HG03064 (cell line): ENCODE measurements around the gene ID3.

Experiments
- ATAC-seq: cut with Tn5 transposase; IDR thresholded peaks from one replicate; pipeline ENCODE4 v1.9.1; 2021; ENCODE audit warnings: low read depth; ENCODE audit not compliant: unreplicated experiment

The ID3 gene, protein sequence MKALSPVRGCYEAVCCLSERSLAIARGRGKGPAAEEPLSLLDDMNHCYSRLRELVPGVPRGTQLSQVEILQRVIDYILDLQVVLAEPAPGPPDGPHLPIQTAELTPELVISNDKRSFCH

DNA sequence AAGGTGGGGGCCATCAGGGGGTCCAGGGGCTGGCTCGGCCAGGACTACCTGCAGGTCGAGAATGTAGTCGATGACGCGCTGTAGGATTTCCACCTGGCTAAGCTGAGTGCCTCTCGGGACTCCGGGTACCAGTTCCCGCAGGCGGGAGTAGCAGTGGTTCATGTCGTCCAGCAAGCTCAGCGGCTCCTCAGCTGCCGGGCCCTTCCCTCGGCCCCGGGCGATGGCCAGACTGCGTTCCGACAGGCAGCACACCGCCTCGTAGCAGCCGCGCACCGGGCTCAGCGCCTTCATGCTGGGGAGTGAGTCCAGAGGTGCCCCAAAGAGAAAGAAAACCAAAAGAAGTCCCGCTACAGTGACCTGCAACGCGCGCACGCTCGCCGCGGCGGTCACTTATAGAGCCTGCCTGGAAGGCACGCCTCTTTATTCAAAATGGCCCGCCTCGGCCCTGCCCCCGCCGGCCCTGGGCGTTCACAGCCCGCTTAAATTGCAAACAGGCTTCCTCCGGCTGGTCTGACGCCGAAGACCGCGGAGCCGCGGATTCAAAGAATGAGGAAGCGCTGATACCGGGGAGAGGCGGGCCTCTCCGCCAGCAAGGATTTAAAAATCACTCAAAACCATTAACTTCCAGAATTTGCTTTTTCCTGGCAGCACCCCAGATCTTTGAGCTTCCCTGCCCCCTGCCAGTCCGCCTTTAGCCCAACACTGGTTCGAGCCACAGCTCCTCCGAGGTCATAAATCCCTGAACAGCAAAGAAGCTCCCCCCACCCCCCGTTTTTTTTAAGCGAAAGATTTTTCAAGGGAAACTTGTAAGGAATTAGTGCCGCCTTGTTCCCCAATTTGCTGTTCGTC is at the start of gene ID3:
Gene ID3 (minus strand): TSS at position 366 of the 849 bp plus-strand sequence. CDS start 75 bp downstream, at position 291.
- ATAC-seq: peak; percentile 56

DNA sequence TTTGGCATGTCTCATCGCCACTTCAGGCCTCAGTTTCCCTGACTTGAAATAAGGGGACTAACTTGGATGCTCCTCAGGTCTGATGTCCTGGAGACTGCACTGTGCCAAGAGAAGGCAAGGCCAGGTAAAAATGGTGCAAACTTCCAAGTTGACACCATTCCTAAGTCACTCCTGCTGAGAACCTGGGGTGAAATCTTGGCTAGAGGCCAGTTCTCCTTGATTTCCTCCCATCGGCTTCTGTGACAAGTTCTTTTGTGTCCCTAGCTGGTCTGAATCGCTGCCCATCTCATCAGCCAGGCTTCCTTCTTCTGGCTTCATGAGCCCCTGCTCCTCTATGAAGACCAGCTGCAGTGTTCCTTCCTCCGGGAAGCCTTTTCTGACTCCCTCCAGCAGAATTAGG is 48.6 kb upstream of the ID3 start:
- ATAC-seq: no peak

DNA sequence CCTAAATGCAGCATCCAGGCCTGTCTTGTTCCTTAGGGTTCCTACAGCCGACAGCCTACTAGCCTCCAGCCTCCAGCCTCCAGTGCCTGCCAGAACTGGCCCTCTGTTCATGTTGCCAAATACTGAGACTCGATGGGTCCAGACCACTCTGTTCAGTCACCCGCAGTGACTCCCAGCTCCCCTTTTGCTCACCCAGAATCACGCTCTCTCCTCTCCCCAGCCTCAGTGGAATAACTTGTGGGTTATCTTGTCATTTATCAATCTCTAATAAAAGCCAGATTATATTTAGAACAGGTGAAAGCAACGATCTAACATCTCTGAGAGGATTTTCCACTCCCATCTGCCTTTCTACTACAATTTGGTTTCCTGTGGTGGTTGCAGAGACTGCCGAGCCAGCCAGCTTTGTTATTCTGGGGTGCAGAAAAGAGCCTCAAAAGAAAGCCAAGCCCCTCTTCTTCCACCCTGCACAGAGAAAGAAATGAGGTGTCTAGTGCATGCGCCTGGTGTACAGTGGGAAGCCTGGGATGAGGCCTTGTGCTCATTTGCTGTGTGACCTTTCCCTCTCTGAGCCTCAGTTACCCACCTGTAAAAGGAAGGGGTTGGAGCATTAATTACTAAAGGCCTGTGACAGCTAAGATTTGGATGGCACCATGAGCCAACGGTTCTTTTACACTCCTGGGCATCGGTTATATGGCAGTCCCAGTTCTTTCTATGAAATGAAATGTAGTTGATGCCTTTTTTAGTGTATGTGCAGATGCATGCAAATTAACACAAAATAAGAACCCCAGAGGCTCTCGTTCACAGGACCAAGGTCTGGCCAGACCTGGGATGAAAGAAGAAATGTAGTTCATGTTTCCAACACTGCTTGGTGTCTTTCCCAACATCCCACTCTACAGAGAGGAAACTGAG is 42.9 kb upstream of the ID3 start:
- ATAC-seq: no peak

DNA sequence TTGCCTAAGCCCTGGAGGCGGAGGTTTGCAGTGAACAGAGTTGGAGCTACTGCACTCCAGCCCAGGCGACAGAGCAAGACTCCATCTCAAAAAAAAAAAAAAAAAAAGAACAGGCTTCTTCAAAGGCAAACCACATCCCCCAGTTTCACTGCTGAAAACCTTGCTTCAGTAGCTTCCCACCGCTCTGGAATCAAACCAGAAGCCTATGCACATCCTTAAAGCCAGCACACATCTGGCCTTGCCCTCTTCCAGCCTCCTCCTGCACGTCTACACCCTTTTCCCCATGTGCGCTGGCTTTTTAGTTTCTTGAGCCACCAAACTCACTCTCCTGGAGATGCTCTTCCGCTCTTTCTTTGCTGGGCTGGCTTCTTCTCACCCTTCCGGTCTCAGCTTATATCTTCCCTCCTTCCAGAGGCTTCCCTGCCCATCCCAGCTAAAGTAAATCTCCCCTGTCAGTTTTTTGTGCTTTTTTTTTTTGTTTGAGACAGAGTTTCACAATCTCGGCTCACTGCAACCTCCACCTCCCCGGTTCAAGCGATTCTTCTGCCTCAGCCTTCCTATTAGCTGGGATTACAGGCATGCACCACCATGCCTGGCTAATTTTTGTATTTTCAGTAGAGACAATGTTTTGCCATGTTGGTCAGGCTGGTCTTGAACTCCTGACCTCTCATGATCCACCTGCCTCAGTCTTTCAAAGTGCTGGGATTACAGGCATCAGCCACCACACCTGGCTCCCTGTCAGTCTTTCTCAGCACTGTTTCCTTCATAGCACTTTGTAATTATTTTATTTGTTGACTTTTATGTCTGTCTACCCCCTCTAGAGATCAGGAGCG is 42.0 kb upstream of the ID3 start:
- no peak for ATAC-seq

DNA sequence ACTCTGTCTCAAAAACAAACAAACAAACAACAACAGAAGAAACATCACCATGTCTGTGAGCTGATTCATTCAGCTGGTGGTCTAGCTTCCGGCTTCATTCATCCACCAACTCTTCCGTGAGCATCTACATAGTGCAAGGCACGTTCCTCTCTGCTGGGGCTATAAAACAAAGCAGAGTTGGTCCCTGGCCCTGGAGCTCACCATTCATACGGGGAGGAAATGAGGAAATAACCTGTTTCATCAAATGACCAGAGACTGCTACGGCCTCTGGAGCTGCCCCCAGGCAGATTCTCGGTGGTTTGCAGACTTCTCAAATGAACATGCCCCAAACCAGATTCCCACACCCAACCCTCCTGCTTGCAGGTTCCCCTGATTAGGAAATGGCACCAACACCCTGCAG is 41.0 kb upstream of the ID3 start:
- no peak for ATAC-seq

DNA sequence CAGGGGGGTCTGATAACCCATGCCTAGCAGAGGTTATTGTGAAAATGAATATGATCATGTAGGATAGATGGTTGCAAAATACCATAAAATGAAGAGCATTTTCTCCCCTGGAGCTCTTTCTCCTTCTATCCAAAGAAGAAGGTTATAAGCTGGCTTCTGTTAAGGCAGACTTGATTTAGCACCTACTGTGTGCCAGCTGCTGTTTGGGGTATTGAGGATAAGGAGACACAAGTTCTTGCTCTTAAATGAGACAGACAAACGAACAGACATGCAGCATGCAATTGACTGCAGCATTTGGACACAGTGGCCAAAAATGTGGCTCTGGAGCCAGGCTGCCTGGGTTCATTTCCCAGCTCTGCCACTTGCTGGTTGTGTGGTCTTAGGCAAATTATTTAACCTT is 39.8 kb upstream of the ID3 start:
- no peak for ATAC-seq

DNA sequence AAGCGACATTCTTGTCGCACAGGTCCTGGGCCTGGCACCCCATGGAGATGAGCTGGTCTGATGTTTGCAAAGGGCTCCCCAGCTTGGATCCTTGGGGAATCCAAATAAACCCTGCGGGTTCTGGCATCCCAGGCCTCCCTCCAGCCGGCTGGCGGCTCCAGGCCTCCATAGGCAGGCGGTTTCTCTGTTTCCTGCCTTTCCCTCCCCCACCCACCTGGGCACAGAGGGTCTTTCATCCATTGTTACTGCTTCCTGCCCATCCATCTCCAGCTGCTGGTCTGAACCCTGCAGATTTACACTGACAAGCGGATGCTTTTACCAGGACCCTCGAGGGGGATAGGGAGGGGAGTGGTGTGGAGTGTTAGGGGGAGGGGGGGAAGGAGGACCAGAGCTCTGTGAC is 39.1 kb upstream of the ID3 start:
- ATAC-seq: no peak

DNA sequence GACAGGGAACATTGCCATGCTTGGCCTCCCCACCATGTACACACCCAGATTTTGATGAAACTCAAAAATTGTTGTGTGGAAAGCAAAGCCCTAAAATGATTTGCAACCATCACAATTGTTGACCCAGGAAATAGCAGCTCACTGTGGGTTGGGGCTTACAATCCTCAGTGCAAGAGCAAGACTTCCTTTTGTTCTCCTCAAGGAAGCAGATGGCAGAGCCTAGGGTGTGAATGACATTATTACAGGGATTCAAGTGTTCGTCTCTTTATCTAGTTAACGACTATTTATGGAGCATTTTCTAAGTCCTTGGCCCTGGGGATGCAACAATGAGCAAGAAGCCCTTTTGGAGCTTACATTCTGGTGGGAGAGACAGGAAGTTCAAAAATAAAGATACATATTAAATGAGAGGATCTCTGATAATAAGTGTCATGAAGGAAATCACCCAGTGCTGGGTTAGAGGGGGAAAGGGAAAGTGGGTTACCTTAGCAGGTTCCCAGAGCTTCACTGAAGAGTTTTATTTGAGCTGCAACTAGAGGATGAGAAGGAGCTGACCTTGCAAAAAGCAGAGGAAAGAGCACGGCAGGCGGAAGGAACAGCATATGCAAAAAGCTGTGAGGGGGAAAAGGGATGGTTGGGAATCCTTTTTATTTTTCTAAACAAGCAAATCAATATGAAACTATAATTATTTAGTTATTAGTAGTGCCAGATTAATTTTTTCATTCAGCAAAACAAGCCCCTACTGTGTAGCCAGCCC is 38.5 kb upstream of the ID3 start:
- no peak for ATAC-seq

DNA sequence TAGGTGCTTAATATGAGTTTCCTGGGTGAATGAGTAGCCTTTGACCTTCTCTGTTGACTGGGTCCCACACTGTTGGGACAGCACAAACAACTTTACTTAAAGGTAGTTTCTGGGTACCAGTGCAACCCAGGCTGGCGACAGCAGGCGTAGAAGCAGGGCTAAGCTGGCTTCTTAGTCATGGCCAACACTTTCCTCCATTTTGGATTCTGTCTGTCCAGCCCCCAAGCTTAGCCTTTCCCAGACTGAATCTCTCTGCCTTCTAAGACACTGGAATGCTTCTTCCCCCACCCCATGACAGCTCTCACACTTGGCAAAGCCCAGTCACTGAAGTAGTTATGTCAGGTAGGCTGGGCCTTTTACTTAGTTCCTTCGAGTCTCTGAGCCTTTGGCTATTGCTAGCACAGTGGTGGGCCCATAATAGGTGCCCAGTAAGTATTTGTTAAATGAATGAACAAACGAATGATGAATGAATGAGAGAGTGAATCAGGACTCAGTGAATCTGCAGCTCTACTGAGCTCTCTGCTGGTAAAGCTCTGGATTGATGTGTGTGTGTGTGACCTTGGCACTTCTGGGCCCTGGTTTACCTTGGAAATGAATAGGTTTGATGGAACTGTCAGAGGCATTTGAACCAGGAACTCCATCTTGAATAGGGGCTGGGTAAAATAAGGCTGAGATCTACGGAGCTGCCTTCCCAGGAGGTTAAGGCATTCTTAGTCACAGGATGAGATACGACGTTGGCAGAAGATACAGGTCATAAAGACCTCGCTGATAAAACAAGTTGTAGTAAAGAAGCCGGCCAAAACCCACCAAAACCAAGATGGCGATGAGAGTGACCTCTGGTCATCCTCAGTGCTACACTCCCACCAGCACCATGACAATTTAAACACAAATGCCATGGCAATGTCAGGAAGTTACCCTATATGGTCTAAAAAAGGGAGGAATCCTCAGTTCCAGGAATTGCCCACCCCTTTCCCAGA is 37.4 kb upstream of the ID3 start:
- no peak for ATAC-seq

DNA sequence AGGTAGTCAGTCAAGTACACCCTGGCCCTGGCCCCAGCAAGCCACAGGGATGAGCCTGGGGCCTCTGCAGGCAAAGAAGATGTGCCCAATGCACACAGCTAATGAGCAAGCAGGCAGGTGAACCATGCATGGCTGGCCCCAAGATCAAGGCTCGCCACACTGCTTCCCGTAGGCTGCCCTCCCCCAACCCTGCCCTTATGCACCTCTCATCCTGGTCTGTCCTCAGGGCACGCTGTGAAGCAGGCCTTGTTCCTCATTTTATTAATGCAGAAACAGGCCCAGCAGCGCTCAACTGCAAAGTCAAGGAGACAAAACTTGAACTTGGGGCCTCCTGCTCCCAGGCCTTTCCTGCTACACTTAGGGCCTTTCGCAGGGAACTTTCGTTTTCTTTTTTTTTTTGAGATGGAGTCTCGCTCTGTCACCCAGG is 35.6 kb upstream of the ID3 start:
- ATAC-seq: no peak

DNA sequence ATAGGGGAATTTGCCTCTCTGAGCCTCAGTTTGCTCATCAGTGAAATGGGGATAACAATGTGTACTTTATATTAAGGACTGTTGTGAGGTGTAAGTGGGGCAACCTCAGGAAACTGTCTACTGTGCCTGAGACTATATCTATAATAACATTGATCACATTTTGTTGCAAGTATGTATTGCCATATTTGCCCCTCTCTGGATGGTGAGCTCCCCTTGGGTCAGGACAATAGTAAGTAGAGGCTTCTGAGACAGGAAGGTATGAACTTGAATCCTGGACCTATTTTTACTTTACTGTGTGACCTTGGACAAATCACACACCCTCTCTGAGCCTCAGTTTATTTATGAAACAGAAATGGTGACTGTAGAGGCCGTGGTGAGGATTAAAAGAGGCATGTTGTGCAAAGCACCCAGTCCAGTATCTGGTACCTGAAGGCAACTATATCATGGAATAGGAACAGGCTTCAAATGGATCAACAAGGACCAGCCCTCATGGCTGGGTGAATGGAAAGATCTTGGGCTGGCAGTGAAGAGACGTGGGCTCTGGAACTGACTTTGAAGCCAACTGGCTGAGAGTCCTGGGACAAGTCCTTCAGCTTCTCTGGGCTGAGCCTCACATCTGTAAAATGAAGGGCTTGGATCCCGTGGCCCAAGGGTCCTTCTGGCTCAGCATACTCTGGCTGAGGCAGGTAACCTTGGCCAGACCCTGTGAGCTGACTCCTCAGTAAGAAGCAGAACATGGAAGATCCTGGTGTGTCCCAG is 35.0 kb upstream of the ID3 start:
- ATAC-seq: no peak

DNA sequence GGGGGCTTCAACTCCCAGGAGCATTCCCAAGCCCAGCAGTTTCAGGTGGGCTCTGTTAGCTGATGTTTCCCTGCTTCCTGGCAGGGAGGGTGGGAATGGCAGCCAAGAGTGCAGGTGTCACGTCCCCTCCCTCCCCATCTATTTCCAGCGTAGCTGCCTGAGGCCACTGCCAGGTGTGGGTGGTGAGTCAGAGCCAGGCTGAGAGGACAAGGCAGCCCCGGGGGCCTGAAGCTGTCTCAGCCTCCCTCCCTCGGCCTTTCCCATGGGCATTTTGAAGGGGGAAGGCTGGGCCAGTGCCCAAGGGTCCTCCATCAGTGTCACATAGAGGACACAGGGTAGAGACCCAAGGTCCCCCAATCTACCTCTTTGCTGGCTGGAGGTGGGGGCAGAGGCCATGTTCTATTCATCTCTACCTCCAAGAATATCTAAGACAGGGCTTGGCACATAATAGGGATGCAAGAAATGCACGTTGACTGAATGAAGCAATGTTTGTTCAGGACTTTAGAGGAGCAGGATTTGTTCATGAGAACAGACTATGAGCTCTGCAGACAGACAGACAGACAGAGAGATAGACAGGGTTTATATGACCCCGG is 34.4 kb upstream of the ID3 start:
- ATAC-seq: no peak

DNA sequence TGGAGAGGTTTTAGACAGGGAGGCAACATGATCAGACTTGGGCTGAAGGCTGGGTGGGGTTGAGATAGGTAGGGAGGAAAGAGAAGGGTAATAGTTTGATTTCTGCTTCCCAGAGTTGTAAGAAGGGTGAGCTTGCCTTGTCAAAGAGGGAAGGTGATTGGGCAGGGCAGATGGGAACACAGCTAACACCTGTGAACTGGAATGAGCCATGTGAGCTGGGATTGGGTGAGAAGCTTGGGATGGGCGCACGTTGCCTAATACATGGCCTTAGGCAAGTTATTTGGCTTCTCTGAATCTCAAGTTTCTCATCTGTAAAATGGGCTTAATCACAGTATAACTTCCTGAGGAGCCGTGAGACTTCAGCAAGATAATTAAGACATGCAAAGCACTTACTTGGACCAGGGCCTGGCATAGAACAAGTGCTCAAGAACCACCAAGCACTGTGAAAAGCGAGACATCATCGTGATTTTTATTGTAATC is 33.8 kb upstream of the ID3 start:
- no peak for ATAC-seq

DNA sequence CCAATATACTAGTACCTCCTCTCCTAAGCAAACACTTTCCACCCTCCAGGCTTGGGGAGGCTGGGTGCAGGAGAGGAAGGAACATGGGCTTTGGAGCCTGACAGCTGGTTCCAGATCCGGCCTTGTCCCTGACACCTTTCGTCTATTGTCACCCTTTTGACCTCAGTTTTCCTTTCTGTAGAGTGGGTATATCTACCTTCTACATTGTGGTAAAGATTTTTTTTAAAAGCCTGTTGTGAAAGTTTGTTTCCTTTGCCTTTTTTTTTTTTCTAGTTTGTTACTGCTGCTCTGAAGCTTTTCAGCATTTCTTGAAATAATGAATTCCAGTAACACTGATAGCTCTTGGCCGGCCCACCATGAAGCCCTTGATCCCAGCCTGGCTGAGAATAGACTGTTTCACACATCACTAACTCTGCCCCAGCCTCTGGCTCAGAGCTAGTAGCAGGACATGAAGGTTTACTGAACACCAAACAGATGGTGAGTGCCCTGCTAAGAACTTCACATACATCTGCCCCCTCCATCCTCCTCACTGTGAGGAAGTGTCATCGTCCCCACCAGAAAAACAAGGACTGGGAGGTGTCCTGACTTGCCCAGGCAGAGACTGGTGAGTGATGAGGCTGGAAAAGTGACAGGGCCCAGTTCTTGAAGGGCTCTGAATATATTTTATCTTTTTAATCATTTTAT is 33.0 kb upstream of the ID3 start:
- ATAC-seq: no peak

DNA sequence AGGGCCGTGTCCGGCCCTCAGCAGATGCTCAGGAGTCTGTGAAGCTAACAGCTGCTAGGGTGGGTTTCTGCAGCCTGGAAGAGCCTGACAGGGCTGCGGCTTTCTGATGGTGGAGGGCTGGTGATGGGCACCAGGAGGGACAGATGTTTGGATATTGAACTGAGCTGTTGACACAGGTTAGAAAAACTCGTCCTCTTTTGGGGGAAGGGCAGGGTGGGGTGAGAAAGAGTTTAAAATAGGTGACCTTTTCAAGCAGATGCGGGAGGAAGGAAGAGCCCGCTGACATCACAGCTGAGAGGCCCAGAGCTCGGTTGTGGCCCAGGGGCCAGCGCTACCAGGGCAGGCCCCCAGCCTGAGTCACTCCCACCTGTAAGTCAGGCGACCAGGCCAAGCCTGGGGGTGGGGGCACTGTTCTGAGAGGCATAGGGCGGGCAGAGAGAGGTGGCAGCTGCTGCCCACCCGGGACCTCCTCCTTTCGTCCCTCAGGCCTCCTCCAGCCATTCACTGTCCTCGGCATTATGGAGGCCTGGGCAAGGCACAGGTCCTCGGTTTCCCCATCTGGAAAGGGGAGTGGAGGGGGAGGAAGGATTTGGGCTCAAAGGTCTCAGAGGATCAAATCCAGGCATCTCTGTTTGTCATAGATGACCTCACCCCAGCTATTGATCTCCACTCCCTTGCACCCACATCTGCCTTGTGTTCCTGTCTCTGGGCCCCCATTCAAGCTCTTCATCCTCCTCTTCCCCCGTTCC is 32.3 kb upstream of the ID3 start:
- peak; percentile 42 for ATAC-seq
